Smooth muscle cell (in vitro differentiated cells): Measurements from ENCODE around the gene MYO15A. TPM values are rescaled to one million over a fixed set of nuclear protein-coding genes. Genes with fewer than 3 reads are reported as not detected.

Experiments used
- DNase-seq: peaks from one replicate; lab custom pipeline; 2025; ENCODE audit not compliant: unreplicated experiment; lab: John Stamatoyannopoulos, UW
- H2AFZ ChIP-seq: fragments of 200-600 bp; sonication (generic); 2 replicates; pipeline ENCODE4 v1.6.0; 2016; ENCODE audit warnings: antibody characterized with exemption, low read depth, mild to moderate bottlenecking
- H3F3A ChIP-seq: fragments of 200-600 bp; sonication (generic); 2 replicates; pipeline ENCODE4 v1.6.0; 2017; ENCODE audit warnings: antibody characterized with exemption, low read depth
- H3K27ac ChIP-seq: fragments of 200-600 bp; sonication (generic); 2 replicates; pipeline ENCODE4 v1.5.1; 2016; ENCODE audit warnings: low read depth, mild to moderate bottlenecking
- H3K27me3 ChIP-seq: fragments of 200-600 bp; sonication (generic); 2 replicates; pipeline ENCODE4 v1.6.1; 2016; ENCODE audit warnings: low read depth, mild to moderate bottlenecking
- H3K36me3 ChIP-seq: fragments of 200-600 bp; sonication (generic); 2 replicates; pipeline ENCODE4 v1.5.1; 2016; ENCODE audit warnings: low read depth
- H3K4me1 ChIP-seq: fragments of 200-600 bp; sonication (generic); 2 replicates; pipeline ENCODE4 v1.5.1; 2016; ENCODE audit warnings: low read depth
- H3K4me2 ChIP-seq: fragments of 200-600 bp; sonication (generic); 2 replicates; pipeline ENCODE4 v1.6.0; 2016; ENCODE audit warnings: mild to moderate bottlenecking
- H3K4me3 ChIP-seq: fragments of 200-600 bp; sonication (generic); 2 replicates; pipeline ENCODE4 v1.5.1; 2016; ENCODE audit warnings: mild to moderate bottlenecking
- H3K79me2 ChIP-seq: fragments of 200-600 bp; sonication (generic); 2 replicates; pipeline ENCODE4 v1.6.0; 2016; ENCODE audit warnings: low read depth, mild to moderate bottlenecking
- H3K9ac ChIP-seq: fragments of 200-600 bp; sonication (generic); 2 replicates; pipeline ENCODE4 v1.6.0; 2016; ENCODE audit warnings: low read depth
- H3K9me3 ChIP-seq: fragments of 200-600 bp; sonication (generic); replicated peaks from 2 replicates; pipeline ENCODE4 v1.5.1; 2016; ENCODE audit warnings: low read depth
- H4K20me1 ChIP-seq: fragments of 200-600 bp; sonication (generic); 2 replicates; pipeline ENCODE4 v1.6.0; 2016; ENCODE audit warnings: low read depth
- WGBS: methylation state at CpG from one replicate; pipeline ENCODE4 v1.1.7; 2016; ENCODE audit warnings: low lambda C conversion rate; 5-methylcytosine and 5-hydroxymethylcytosine counted together
- polyA plus RNA-seq: library from polyadenylated mRNA; unstranded; fragments of >200 nt; fragmentation: Nextera tagmentation; extraction: Ambion mirVana; gene quantifications from 2 replicates; pipeline ENCODE4 v1.2.1, GENCODE V29; 2016
- total RNA-seq: library from RNA; depleted of rRNA; stranded (reverse); fragments of >200 nt; gene quantifications from 2 replicates; pipeline ENCODE4 v1.2.3, GENCODE V29; 2014
- TF ChIP-seq, protein P1 (sequence below): fragments of 200-600 bp; sonication (generic); IDR thresholded peaks from 2 replicates; pipeline ENCODE4 v1.5.1; 2017; ENCODE audit warnings: borderline replicate concordance, mild to moderate bottlenecking, antibody characterized with exemption; ENCODE audit not compliant: insufficient read depth, poor library complexity, severe bottlenecking

Gene MYO15A
- total and polyA plus RNA-seq, 2 experiments from 2014 or later, result 2.0 to 3.6 TPM

DNA sequence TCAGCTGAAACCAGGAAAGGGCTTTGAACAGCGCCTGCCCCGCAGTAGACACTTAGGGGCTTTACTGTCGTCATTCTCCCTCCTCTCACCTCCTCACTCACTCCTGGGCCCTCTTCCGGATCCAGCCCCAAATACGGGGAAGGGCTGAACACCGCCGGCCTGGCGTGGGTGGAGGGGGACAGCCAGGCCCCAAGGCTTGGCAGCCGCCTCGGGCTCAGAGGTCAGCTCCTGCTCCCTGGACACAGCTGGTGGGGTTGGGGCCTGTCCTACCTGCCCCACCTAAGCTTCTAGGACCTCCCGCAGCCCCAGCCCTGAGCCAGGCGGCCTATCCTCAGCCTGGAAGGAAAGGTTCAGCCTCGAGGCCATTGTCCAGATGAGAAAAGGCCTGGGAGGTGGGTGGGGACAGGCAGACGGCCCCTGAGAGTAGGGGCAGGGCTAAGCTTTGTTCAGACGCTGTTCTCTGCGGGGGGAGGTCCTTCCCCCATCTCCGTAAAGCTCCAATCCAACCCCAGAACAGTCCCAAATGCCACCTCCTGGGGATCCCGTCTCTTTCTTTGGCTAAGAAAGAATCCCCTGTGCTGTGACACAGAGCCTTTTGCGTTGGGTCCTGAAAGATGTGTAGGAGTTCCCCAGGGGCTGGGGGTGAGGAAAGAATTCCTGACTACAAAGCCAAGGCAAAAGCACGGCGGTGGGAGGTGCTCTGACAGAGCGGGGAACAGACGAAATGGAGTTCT, 116.0 kb downstream of the MYO15A start:
- TF ChIP-seq, protein P1, sequence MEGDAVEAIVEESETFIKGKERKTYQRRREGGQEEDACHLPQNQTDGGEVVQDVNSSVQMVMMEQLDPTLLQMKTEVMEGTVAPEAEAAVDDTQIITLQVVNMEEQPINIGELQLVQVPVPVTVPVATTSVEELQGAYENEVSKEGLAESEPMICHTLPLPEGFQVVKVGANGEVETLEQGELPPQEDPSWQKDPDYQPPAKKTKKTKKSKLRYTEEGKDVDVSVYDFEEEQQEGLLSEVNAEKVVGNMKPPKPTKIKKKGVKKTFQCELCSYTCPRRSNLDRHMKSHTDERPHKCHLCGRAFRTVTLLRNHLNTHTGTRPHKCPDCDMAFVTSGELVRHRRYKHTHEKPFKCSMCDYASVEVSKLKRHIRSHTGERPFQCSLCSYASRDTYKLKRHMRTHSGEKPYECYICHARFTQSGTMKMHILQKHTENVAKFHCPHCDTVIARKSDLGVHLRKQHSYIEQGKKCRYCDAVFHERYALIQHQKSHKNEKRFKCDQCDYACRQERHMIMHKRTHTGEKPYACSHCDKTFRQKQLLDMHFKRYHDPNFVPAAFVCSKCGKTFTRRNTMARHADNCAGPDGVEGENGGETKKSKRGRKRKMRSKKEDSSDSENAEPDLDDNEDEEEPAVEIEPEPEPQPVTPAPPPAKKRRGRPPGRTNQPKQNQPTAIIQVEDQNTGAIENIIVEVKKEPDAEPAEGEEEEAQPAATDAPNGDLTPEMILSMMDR, result no peak
- 6% methylated on average over 23 of the region's 23 CpGs for WGBS
- Histone ChIP-seq H2AFZ (peak overlapping the region; percentile 80), H3K9me3 (no peaks in the 10 kb centered on the region), H3K27me3 (no peaks in the 10 kb centered on the region), H3K4me2 (peak overlapping the region; percentile 79), H3K36me3 (no peaks in the 10 kb centered on the region), H3K4me1 (peaks cover 23% of the 10 kb centered on the region), H3K79me2 (peaks cover 38% of the 10 kb centered on the region), H3K9ac (peak overlapping the region; percentile 36), H4K20me1 (peaks cover 33% of the 10 kb centered on the region), H3F3A (no peaks in the 10 kb centered on the region), H3K4me3 (peak overlapping the region; percentile 28), H3K27ac (peak overlapping the region; percentile 84)
- DNase-seq, result peak; percentile 35

DNA sequence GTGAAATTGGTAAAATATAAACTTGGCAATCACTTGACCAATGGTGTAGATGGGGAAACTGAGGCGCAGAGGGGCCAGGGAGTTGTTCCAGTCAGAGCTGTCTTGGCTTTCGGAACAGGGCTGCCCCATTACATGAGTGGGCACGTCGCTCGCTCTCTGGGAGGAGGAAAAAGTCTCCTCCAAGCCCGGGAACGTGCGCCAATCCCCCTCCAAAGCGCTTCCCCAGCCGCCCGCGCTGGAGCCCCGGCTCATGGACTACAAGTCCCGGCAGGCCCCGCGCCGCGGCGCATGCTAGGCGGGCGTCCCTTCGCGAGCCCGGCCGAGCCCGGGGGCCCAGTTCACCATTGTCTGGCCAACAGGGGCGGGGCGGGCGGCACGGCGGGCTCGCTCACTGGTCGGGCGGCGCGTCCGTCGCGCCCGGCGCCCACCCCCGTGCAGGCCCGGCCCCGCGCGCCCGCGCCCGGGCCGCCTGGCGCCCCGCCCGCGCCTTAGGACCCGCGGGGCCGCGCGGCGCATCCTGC, 116.6 kb downstream of the MYO15A start, which contains the start of gene LLGL1:
LLGL1 (plus strand) TSS at position 515 of the 521 bp plus-strand sequence. CDS start 48 bp downstream, outside the sequence.
- peak within 1 kb of the TSS; percentile 76 for H3K4me3 ChIP-seq
- WGBS, result under 1% methylated on average over 18 of the region's 60 CpGs
- H2AFZ ChIP-seq, result peak within 1 kb of the TSS; percentile 80
- H3K27me3 ChIP-seq, result no peaks in the 10 kb centered on the region
- peak within 1 kb of the TSS; percentile 85 for H3K9ac ChIP-seq
- H3K79me2 ChIP-seq, result peaks cover 45% of the 10 kb centered on the region
- H3K4me1 ChIP-seq, result peaks cover 27% of the 10 kb centered on the region
- no peaks in the 10 kb centered on the region for H3K36me3 ChIP-seq
- TF ChIP-seq, protein P1, result no peak
- no peaks in the 10 kb centered on the region for H3K9me3 ChIP-seq
- no peaks in the 10 kb centered on the region for H3F3A ChIP-seq
- peaks cover 39% of the 10 kb centered on the region for H4K20me1 ChIP-seq
- DNase-seq, result peak; percentile 89
- peak within 1 kb of the TSS; percentile 84 for H3K27ac ChIP-seq
- peak within 1 kb of the TSS; percentile 96 for H3K4me2 ChIP-seq

DNA sequence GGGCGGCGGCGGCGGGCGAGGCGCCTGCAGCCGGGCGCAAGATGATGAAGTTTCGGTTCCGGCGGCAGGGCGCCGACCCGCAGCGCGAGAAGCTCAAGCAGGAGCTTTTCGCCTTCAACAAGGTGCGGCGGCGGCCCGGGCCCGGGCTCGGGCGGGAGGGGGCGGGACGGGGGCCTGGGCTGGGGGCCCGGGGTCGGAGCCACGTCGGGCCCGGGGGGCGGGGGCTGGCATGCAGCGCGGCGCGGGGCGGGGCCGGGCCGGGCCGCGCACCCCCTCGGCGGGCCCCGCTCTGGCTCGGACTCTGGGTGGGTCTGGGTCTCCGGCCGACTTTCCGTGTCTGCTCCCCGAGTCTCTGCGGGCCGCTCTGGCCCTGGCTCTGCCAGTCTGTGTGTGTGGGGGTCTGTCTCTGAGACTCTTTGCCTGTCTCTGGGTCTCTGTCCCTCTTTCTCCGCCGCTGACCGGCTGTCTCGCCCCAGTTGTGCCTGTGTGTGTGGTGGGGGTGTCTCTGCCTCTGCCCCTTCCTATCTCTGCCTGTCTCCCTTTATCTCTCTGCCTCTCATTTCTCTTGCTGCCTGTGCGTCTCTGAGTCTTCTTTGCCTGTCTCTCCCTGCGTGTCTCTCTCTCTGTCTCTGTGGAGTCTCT, 117.2 kb downstream of the MYO15A start:
- WGBS, result under 1% methylated on average over 19 of the region's 57 CpGs
- peak overlapping the region; percentile 76 for H3K4me3 ChIP-seq

More for the DNA sequence above, 117.2 kb downstream of the MYO15A start:
- Histone ChIP-seq H3K4me1 (peaks cover 33% of the 10 kb centered on the region), H3K27me3 (no peaks in the 10 kb centered on the region), H3K9ac (peak overlapping the region; percentile 85), H3K79me2 (peaks cover 50% of the 10 kb centered on the region), H4K20me1 (peaks cover 45% of the 10 kb centered on the region), H2AFZ (no peak overlapping the region), H3K9me3 (no peaks in the 10 kb centered on the region), H3K4me2 (peak overlapping the region; percentile 96), H3K36me3 (no peaks in the 10 kb centered on the region), H3F3A (no peaks in the 10 kb centered on the region), H3K27ac (peak overlapping the region; percentile 52)
- peak; percentile 52 for DNase-seq
- TF ChIP-seq, protein P1, result no peak
